Stimulated activated naive CD4-positive, alpha-beta T cell (primary cell): ENCODE data around the gene ELL.

Experiments
- DNase-seq, 6 experiments: peaks; one replicate each; lab custom pipeline; 2025; lab: John Stamatoyannopoulos, UW

The ELL gene

DNA sequence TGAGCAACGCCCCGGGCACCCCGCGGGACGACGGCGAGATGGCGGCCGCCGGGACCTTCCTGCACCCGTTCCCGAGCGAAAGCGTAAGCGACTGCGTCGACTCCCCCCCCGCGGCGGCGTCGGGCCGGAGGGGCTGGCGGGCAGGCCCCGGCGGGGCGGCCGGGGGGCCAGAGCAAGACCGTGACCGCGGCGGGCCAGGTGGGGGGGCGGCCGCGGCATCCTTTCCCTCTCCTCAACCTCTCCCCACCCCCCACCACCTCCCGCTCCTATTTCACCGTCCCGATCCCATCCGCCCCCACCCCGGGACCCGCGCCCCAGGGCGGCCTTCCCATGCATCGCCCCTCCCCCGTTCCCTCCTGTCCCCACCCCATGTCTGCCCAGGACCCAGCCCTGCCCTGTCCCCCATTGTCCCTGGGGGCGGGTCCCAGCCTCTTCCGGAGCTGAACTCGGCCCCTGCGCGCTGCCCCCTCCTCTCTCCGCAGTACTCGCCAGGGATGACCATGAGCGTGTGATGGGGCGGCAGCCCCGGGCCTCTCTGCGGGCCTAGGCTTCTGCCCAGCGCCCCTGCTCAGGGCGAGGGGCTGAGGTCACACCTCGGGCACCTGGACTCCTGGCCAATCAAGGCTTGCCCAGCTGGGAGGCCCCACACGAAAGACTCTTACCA, 88.0 kb downstream of the ELL start:
- peak in 1 of 6 experiments; percentile 10 for DNase-seq

DNA sequence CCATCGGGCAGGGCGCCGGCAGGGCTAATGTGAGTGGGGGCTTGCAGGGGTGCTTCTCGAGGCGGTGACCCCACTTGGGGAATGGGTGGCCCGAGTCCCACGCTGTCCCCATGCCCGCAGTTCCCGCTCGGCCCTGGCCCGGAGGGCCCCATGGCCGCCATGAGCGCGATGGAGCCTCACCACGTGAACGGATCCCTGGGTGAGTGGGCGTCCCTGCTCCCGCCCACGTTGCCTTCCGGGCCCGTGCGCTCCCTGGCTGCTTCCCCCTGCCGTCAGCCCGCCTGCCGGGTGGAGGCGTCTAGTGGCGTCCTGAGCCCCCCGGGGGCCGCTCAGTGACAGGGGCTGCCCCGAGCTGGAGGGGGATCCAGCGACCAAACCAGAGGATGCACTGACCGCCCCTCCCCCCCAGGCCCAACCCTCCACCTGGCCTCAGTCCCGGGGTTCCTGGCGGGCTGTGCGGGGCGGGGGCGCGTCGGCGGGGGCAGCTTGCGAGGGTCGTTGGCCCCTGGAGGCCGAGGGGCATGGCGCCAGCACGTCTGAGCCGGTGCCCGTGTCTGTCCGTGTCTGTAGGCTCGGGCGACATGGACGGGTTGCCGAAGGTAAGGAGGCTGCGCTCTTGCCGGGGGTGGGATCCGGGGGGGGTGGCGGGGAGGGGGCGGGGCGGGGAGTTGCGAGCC, 88.7 kb downstream of the ELL start:
- peak in 5 of 6 experiments; percentile 14 to 57 (median 41) for DNase-seq

DNA sequence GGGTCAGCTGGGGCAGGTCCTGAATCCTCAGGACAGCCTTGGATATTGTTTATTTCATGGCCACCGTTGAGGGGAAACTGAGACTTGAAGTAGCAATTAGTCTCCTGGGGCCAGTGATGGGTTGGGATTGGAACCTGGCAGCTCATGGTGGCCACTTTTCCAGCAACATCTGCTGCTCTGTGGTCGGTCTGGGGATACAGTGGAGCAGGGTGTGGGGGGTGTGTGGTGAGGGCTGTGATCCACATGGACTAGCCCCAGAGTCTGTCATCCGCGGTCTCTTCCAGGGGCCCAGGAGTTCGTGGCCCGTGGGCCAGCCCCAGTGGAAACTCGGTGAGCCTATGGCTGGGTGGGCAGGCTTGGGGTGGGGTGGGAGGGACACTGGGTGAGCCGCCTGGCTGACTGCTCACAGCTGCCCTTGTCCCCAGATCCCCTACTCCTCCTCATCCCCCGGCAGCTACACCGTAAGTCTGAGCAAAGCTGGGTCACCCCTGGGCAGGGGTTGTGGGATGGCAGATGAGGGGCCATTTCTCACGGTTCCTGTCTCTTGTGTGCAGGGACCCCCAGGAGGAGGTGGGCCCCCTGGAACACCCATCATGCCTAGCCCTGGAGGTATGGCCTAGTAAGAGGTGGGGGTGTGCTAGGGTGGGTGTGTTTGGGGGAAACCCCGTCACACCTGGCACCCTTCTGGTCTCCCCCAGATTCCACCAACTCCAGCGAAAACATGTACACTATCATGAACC, 89.4 kb downstream of the ELL start:
- no peak for DNase-seq

DNA sequence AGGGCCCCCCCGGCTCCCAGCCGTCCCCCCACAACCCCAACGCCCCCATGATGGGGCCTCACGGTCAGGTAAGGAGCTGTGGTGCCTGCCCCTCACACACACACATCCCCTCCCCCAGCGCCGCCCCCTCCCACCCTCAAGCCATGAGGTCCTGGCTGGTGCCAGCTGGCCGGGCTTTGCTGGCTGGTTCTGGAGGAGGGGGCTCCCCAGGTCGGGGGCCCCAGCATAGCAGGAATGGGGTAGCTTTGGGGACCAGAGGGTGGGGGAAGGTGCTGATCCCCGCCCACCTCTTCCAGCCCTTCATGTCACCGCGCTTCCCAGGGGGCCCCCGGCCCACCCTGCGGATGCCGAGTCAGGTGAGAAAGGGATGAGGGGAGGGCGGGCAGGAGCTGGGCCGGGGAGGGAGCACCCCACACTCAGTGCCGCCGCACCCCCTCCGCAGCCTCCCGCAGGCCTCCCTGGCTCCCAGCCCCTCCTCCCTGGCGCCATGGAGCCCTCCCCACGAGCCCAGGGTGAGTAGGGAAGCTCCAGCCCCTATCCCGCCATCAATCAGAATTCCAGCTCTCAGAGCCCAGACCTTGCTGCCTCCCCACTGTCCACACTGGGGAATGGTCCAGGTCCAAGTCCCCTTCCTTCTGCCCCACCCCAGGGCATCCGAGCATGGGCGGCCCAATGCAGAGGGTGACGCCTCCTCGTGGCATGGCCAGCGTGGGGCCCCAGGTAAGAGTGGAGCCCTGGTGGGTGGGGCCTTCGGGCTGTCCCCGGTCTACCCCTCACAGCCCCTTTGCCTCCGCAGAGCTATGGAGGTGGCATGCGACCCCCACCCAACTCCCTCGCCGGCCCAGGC, 90.3 kb downstream of the ELL start:
- DNase-seq: no peak

DNA sequence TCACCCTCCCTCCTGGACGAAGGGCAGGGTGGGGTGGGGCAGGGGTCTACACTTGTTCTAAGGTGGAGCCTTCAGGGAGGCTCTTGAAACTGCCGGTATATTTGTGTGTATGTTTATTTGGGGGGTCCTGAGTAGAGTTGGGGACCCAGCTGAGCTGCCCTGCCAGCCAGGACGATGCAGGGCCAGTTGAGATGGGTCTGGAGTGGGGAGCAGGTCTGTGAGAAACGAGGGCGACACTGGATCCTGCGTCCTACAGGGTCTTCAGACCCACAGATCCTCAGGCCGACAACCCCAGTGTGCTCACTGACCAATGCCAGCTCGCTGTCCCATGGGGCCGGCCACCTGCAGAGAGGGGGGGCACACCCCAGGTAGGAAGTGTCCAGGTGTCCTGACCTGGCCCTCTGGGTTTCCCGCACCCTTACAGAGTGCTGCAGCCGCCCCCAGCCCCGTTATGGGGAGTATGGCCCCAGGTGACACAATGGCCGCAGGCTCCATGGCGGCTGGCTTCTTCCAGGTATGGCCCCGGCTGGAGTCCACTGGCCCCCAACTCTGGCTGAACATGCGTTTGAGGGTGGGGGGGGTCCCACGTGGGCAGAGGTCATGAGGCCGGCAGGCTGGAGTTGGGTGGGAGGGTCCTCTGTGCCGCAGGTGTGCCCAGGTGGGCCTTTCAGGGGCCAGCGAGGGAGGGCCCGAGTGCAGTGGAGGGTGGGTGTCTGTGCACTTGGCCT, 91.3 kb downstream of the ELL start:
- DNase-seq: no peak

DNA sequence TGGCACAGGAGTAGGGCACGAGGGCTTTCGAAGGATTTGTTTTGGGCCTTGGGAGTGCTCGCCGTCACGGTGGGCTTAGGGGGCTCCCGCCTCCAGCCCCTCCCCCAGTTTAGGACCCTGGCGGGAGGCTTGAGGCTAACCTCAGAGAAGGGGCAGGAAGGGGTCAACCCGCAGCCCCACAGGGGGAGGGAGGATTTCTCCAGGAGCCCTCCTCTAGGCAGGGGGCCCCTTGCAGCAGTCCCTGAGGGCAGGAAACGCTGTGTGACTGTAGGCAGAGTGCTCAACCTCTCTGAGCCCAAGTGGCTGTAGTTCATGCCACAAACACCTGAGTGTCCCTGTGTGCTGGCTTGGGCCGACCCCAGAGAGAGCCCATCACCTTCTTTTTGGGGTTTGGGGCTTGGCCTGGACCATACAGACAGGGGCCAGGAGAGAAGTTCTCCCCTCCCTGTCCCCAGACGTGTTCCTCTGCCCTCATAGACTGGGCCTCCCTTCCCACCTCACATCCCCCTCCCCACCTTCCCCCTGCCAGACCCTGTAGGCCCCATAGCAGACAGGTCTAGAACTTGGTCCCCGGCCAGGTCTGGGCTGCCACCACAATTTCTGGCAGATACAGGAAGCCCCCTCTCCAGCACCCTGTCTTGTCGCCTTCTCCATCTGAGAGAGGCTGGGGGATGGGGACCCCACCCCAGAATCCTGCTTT, 92.0 kb downstream of the ELL start:
- peak in 1 of 6 experiments; percentile 30 for DNase-seq

DNA sequence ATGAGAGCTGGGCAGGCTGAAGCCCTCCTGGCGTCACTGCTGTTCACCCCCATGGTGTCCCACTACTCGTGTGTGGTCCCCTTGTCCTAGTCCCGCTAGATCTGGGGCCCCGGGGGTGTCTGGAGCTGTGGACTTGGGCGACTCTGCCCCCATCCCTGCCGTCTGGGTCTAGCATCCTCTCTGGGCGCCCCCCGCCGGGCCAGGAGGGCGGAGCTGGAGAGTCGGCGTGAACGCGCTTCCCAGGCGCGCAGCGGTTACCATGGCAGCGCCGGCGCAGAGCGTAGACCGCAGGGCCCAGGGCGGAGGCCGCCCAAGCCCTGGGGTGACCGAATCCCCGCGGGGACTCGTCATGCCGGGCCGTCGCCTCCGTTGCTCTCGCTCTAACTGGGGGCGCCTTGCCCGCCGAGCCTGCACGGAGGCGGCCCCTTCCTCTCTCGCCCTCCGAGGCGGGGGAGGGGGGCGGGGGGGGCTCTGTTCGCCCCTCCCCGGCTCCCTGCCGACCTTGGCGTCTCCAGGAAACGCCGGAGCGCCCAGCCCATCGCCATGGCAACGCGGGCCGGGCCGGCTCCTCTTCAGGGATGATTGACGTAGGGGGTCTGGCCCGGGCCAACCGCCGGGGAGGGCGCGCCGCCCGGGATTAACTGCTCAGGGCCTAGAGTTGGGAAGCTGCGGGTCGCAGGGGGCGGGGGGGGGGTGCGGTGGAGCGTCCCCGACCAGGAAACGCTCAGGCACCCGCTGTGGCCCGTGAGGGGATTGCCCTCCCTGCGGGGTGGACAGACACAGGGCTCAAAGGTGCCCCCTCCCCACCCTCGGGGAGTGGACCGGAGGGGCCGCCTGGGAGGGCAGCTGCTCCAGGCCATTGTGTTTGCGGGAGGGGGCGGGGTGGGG, 92.8 kb downstream of the ELL start:
- peak; percentile 77 to 82 (median 80) for DNase-seq

DNA sequence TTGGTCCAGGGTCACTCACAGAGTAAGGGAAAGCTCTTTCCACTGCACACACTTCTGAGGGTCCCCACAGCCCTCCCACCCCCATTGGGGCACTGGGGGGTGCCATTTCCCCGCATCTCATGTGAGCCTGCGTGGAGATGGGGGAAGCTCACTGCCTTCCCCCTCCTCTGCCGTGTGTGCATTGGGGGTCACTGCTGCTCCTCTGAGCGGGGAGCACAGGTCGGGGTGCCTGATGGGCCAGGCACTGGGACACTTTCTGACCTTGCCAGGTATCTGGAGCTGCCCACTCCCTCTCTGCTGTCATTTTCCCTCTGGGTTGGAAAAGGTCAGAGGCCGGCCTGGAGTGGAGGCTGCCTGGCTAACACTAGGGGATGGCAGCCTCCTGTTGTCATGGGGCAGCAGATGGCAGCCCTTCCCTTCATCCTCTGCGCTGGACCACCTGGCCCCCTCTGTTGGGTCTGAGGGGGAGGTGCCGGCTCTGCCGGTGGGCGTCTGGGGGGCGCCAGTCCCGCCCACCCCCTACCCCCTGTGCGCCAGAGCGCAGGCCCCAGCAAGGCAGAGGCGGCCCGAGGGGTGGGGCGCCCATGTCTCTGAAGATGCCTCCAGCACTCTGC, 93.6 kb downstream of the ELL start:
- DNase-seq: no peak

DNA sequence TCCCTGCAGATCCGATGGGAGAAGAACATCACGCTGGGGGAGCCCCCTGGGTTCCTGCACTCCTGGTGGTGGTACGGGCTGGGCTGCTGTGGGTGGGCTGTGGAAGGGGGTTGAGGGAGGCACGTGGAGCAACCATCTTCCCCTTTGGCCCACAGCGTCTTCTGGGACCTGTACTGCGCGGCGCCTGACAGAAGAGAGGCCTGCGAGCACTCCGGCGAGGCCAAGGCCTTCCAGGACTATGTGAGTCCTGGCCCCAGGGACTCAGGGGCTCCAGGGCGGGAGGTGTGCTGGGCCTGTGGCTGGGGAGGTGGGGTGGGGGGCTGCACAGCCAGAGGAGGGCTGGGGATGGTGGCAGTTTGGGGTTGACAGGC, 94.1 kb downstream of the ELL start:
- DNase-seq: no peak

DNA sequence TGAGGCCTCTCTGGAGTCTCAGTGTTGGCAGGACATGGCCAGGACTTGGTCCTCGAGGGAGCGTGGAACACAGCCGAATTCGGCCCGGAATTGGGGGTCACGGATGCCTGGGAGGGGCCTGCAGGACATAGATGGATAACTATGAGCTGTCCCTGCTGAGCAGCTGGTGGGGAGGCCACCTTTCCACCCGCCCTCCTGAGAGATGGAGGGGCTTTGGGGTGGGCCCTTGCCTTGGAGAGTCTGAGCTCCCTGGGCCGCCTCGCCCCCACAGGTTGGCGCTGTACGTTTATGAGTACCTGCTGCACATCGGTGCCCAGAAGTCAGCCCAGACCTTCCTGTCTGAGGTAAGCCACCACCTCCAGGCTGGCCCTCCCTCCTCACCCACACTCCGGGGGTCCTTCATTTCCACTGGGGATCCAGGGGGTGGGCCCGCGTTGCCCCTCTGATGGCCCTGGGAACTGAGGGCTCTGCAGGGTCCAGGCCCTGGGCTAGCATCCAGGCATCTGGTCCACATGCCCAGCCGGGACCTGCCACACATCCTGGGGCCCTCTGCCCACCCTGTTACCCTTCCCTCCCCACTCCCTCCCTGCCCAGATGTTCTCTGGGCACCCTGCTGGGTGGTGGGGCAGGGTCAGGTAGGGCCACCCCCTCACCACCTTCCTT, 94.7 kb downstream of the ELL start:
- no peak for DNase-seq

DNA sequence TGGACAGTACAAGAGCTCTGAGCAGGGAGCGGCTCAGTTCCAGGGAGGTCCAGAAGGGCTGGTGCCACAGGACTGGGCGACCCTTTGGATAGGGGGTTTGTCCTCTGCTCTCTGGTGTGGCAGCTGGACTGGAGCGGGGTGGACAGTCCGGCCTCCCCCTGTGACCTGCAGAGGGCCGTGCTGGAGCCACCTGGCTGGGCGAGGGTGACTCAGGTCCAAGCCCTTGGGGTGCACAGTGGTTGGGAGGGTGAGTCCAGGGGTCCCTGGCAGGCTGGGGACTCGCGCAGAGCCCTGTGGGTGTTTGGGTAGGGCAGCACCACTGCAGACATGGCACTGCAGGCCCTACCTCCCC, 95.5 kb downstream of the ELL start:
- no peak for DNase-seq

DNA sequence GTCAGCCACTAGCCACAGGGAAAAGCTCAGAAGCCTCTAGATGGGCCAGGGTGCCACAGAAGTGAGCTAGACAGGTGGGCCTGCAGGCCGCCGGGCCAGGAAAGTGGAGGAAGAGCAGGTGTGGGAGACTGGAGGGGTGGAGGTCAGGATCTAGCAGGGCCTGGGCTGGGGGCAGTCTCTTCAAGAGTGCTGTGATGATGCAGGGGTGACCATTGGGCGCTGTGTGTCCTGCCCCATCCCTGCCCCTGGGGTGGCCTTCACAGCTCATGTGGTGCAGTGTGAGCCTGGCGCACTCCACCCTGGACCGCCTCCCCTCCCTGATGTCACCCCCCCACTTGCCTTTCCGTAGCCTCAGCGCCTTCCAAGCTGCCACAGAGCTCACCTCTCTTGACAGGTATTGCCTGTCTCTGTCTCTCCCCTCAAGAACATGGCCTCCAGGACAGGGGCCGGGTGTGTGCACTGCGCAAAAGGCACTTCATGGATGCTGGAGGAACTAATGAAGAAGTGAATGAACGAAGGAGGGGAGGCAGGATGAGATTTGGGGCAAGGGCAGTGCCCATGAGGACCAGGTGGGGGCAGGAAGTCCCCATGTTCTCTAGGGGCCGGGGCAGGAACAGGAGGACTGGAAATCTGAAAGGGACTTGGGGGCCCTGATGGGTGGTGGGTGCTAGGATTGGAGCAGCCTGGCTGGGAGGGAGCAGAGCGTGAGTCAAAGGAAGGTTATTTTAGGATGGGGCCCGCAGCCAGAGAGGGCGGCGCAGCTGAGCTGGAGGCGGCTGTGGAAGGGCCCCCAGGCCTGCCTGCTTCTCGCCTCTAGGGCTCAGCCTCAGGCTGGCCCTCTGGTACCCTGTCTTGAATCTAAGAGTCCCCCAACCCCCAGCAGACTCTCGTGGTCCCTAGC, 96.1 kb downstream of the ELL start:
- no peak for DNase-seq

DNA sequence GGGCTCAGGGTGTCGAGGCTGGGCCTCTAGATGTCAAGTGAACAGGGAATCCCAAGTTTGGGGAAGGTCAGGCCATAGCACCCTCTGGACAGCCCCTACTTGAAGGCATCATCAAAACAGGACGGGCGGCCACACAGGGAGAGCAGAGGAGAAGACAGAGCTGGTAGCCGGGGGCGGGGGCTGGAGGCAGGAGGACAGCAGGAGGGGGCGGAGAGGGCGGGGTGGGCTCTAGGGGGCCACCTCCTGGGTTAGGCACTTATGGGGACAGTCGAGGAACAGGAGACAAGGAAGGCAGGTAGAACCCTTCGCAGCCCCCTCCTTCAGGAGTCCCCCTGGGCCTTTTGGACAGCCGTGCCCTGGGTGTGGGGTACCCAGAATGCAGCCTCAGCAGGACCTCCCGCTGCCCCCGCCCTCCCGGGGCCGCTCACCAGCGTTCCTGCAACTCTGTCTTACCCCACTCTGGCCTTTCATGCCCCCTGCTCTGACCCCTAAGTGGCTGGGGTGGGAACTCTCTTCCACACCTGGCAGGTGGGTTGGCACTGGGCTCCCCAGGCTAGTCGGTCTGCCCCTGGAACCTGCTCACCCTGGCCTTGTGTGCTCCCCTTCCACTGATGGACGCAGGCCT, 96.9 kb downstream of the ELL start:
- DNase-seq: no peak

DNA sequence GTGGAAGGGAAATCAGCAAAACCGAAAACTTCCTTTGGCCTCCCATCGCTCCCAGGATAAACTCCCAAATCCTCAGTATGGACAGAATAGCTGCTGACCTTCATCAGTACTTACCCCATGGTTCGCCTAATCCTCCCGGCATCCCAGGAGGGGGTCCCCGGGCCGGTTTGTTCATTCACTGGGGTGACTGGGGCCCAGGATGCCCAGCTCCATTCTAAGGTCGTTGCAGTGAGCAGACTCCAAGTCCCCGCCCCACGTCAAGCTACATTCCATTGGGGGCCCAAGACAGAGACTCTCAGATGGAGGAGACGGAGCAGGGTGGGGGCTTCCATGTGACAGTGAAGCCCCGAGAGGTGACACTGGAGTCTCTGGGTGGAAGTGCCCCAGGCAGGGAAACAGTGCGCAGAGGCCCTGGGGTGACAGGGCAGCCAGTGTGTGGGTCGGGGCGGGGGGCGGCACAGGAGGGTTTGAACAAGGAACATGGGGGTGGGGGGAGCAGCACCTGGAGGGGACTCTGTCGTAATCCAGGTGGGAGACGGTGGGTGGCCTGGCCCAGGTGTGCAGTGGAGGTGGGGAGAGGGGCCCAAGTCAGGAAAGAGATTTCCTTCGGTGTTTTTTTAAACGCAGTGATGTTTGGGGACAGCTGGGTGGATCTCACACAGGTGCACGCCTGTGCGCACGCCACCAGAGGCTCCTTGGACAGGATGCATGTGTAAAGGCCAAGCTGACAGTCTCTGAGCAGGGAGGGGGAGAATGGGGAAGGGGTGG, 97.6 kb downstream of the ELL start:
- no peak for DNase-seq

DNA sequence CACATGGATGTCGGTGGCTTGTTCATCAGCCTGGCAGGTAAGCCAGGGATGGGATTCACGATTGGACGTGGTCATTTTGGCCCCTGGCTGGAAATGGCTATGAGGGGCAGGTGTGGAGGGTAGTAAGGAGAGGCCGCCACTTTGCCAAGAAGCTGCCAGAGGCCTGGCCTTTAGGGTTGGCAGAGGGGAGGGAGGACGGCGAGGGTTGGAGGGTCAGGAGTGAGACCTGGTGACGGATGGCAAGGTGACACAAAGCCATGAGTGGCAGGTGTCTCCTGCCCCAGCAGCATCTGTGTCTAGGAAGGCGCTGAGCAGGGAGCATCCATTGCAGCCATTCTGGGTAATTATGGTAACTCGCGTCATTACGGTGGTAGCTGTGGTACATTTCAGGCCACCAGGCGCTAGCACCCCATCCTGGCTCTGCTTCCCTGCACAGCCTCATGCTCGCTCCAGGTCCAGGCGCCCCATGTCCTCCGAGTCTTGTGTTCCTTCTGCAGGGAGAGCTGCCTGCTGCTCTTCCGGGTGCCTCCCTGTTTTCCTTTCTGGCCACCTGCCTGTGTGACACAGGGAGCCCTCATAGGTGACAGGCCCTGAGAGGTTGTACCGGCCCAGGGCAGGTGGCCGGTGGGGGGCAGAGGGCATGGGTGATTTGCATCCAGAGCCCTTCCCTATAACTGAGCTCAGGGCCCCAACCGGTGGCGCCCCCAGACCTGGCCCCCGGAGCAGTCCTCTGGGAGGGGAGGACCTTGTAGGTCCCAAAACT, 98.4 kb downstream of the ELL start:
- no peak for DNase-seq
